ENCODE data around the gene MTMR12. TPM values are rescaled to one million over a fixed set of nuclear protein-coding genes. Genes with fewer than 3 reads are reported as not detected.
A peak's percentile ranks its signal among the peaks of the same experiment; 100 is the strongest.

Gene MTMR12
- total and polyA plus RNA-seq, 2 experiments from 2014 or later, result 18.3 to 51.6 TPM

DNA sequence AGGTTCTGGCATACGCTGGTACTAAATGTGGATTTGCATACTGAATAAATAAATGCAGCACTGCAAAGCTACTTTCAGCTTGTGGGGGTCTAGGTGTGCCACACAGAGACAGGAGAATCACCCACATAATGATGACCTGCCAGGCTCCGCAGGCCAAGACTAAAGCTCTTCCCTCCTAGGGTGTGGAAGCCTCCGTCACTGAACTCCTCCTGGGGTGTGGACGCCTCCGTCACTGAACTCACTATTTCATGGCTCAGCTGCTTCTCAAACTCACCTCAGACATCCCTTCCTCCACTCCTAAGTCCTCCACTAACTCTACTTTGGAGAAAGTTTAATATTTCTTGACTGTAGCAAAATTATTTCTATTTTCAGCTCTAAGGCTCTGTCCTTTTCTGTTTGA, 73.4 kb downstream of the MTMR12 start (continued):
- TF ChIP-seq, protein P1, sequence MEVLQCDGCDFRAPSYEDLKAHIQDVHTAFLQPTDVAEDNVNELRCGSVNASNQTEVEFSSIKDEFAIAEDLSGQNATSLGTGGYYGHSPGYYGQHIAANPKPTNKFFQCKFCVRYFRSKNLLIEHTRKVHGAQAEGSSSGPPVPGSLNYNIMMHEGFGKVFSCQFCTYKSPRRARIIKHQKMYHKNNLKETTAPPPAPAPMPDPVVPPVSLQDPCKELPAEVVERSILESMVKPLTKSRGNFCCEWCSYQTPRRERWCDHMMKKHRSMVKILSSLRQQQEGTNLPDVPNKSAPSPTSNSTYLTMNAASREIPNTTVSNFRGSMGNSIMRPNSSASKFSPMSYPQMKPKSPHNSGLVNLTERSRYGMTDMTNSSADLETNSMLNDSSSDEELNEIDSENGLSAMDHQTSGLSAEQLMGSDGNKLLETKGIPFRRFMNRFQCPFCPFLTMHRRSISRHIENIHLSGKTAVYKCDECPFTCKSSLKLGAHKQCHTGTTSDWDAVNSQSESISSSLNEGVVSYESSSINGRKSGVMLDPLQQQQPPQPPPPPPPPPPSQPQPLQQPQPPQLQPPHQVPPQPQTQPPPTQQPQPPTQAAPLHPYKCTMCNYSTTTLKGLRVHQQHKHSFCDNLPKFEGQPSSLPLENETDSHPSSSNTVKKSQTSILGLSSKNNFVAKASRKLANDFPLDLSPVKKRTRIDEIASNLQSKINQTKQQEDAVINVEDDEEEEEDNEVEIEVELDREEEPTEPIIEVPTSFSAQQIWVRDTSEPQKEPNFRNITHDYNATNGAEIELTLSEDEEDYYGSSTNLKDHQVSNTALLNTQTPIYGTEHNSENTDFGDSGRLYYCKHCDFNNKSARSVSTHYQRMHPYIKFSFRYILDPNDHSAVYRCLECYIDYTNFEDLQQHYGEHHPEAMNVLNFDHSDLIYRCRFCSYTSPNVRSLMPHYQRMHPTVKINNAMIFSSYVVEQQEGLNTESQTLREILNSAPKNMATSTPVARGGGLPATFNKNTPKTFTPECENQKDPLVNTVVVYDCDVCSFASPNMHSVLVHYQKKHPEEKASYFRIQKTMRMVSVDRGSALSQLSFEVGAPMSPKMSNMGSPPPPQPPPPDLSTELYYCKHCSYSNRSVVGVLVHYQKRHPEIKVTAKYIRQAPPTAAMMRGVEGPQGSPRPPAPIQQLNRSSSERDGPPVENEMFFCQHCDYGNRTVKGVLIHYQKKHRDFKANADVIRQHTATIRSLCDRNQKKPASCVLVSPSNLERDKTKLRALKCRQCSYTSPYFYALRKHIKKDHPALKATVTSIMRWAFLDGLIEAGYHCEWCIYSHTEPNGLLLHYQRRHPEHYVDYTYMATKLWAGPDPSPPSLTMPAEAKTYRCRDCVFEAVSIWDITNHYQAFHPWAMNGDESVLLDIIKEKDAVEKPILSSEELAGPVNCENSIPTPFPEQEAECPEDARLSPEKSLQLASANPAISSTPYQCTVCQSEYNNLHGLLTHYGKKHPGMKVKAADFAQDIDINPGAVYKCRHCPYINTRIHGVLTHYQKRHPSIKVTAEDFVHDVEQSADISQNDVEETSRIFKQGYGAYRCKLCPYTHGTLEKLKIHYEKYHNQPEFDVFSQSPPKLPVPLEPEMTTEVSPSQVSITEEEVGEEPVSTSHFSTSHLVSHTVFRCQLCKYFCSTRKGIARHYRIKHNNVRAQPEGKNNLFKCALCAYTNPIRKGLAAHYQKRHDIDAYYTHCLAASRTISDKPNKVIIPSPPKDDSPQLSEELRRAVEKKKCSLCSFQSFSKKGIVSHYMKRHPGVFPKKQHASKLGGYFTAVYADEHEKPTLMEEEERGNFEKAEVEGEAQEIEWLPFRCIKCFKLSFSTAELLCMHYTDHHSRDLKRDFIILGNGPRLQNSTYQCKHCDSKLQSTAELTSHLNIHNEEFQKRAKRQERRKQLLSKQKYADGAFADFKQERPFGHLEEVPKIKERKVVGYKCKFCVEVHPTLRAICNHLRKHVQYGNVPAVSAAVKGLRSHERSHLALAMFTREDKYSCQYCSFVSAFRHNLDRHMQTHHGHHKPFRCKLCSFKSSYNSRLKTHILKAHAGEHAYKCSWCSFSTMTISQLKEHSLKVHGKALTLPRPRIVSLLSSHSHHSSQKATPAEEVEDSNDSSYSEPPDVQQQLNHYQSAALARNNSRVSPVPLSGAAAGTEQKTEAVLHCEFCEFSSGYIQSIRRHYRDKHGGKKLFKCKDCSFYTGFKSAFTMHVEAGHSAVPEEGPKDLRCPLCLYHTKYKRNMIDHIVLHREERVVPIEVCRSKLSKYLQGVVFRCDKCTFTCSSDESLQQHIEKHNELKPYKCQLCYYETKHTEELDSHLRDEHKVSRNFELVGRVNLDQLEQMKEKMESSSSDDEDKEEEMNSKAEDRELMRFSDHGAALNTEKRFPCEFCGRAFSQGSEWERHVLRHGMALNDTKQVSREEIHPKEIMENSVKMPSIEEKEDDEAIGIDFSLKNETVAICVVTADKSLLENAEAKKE (CRISPR knock-in tag; IDR thresholded peaks at IDR 0.05), result no peak
- TF ChIP-seq STAT1 (IDR thresholded peaks at IDR 0.05; ENCODE audit: unreplicated experiment), result no peak

DNA sequence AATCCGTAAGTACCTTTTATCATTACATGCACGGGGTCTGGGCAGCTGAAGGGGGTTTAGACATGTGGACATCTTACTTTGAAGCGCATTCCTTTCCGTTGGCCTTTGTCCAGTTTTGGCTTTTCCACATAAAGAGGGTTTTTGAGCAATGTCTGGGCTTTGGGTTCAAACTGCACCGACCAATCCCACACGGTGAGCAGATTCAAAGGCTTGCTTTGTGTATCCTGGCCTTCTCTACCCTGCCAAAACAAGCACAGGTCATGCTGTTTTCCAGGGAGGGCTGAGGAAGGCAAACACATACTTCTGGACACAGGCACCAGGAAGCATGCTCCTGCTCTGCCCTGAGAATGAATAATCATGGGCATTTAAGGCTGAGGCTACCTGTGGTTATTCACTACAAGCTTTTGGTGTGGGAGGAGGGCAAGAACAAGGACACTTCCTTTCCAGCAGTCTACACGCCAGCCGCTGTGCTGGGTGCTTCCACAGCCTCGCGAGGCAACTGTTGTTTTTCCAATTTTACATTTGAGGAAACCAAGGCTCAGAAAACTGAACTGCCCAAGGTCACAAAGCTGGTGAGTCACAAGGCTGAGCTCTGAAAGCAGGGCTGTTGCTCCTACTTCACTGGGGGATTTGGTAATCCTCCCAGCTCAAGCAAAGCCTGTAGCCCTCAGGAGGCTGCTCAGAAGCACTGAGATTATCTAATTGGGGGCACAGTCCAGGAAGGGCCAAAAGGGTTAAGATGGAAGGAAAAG, 78.9 kb downstream of the MTMR12 start:
- H3K36me3 Mint-ChIP-seq (ENCODE audit: low read depth), result peaks cover 58% of the 10 kb centered on the region
- peaks cover 7% of the 10 kb centered on the region for H3K4me1 Mint-ChIP-seq
- peaks cover 6% of the 10 kb centered on the region for H3K27me3 Mint-ChIP-seq (ENCODE audit: insufficient read depth, low read depth, poor library complexity)
- Histone ChIP-seq H3K4me1 (ENCODE audit: insufficient read depth) (no peaks in the 10 kb centered on the region), H3F3A (replicated peaks; ENCODE audit: low read depth) (peaks cover 6% of the 10 kb centered on the region; the same call in 1 of the 2 replicates), H3K79me2 (replicated peaks; ENCODE audit: insufficient read depth) (no peaks in the 10 kb centered on the region), H3K27me3 (ENCODE audit: insufficient read depth) (no peaks in the 10 kb centered on the region), H3K4me2 (no peak overlapping the region), H3K36me3 (ENCODE audit: insufficient read depth) (peaks cover 11% of the 10 kb centered on the region), H3K9me2 (ENCODE audit: insufficient read depth) (no peaks in the 10 kb centered on the region), H3K4me3 (no peak overlapping the region), H4K20me1 (replicated peaks; ENCODE audit: insufficient read depth) (peaks cover 1% of the 10 kb centered on the region), H3K27ac (ENCODE audit: low read depth) (no peak overlapping the region; the same call in 1 of the 2 replicates), H2AFZ (no peak overlapping the region)
- DNase-seq (ENCODE audit: low spot score), result no peak
- no peaks in the 10 kb centered on the region for H3K9me3 Mint-ChIP-seq
- H3K27ac Mint-ChIP-seq, result peak overlapping the region; percentile 36; the same call in 1 of the 2 replicates
- H3K4me3 Mint-ChIP-seq, result no peak overlapping the region
- no peak for ATAC-seq
- TF ChIP-seq, protein P2, sequence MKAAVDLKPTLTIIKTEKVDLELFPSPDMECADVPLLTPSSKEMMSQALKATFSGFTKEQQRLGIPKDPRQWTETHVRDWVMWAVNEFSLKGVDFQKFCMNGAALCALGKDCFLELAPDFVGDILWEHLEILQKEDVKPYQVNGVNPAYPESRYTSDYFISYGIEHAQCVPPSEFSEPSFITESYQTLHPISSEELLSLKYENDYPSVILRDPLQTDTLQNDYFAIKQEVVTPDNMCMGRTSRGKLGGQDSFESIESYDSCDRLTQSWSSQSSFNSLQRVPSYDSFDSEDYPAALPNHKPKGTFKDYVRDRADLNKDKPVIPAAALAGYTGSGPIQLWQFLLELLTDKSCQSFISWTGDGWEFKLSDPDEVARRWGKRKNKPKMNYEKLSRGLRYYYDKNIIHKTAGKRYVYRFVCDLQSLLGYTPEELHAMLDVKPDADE (IDR thresholded peaks at IDR 0.05), result no peak
- no peak for TF ChIP-seq JUNB (IDR thresholded peaks at IDR 0.05; ENCODE audit: unreplicated experiment)
- TF ChIP-seq, protein P1 (CRISPR knock-in tag; IDR thresholded peaks at IDR 0.05), result no peak
- TF ChIP-seq ZNF331 (CRISPR knock-in tag; IDR thresholded peaks at IDR 0.05; ENCODE audit: low read depth), result no peak
- TF ChIP-seq CREB1 (CRISPR knock-in tag; IDR thresholded peaks at IDR 0.05; ENCODE audit: low read depth), result no peak
- TF ChIP-seq NANOG (IDR thresholded peaks at IDR 0.05; ENCODE audit: borderline replicate concordance), result no peak
- TF ChIP-seq ZNF114 (CRISPR knock-in tag; IDR thresholded peaks at IDR 0.05), result no peak
- no peak for TF ChIP-seq STAT1 (IDR thresholded peaks at IDR 0.05; ENCODE audit: unreplicated experiment)

Measured in GM23338 (cell line).